Measurements from ENCODE around the gene GEMIN2.

- no peak for TF ChIP-seq CTCF (IDR thresholded peaks at IDR 0.05)
- no peak for TF ChIP-seq POLR2A (IDR thresholded peaks at IDR 0.05; ENCODE audit: low read length)
- TF ChIP-seq ZFP36 (IDR thresholded peaks at IDR 0.05; ENCODE audit: borderline replicate concordance, partially characterized antibody): no peak
- no peak for TF ChIP-seq RARB (CRISPR knock-in tag; IDR thresholded peaks at IDR 0.05)
- TF ChIP-seq JUN (IDR thresholded peaks at IDR 0.05): no peak
- no peak for TF ChIP-seq REST (IDR thresholded peaks at IDR 0.05)
These were observed 59.1 kb downstream of the GEMIN2 start for GRCh38 chr14:39173198-39173597.
